GM18519 (cell line): ENCODE data around the gene KY.

Experiments
- ATAC-seq: cut with Tn5 transposase; IDR thresholded peaks from one replicate; pipeline ENCODE4 v1.9.1; 2021; ENCODE audit warnings: mild to moderate bottlenecking, moderate library complexity; ENCODE audit not compliant: unreplicated experiment, low FRiP score

KY gene, protein sequence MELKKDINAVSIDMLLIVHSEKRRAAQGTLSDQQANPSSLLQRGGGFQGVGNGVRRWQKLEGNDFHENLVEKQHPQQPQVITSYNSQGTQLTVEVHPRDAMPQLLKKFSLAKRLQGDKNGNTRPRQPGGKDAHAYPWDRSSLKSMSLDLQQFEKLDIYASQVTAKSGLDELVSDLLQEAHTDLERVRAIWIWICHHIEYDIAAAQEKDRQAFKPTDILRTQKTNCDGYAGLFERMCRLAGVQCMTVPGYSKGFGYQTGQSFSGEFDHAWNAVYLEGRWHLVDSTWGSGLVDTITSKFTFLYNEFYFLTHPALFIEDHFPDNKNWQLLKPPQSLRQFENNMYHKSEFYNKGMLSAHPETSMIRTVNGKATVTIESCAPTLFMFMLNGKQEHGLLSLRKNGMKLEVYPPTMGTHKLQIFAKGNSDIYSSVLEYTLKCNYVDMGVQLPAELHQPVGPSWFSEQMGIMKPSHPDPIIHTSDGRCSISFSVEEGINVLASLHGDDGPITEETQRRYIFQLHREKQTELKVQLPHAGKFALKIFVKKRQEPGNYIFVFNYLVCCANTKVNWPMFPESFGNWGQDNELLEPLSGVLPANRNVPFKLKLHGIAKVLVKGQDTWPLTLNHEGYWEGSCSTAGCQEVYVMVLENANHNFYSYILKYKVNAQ

GRCh38 chr3:134650431-134651346, at the start of gene KY:
Gene KY, minus strand, starts transcription at chr3:134651022. Its CDS starts 62 bp downstream, at chr3:134650960.
- ATAC-seq: no peak

- no peak for ATAC-seq
These were observed 48.9 kb upstream of the KY start for GRCh38 chr3:134699721-134700120.

- ATAC-seq: no peak
These were observed 48.4 kb upstream of the KY start for GRCh38 chr3:134699141-134699711.

DNA sequence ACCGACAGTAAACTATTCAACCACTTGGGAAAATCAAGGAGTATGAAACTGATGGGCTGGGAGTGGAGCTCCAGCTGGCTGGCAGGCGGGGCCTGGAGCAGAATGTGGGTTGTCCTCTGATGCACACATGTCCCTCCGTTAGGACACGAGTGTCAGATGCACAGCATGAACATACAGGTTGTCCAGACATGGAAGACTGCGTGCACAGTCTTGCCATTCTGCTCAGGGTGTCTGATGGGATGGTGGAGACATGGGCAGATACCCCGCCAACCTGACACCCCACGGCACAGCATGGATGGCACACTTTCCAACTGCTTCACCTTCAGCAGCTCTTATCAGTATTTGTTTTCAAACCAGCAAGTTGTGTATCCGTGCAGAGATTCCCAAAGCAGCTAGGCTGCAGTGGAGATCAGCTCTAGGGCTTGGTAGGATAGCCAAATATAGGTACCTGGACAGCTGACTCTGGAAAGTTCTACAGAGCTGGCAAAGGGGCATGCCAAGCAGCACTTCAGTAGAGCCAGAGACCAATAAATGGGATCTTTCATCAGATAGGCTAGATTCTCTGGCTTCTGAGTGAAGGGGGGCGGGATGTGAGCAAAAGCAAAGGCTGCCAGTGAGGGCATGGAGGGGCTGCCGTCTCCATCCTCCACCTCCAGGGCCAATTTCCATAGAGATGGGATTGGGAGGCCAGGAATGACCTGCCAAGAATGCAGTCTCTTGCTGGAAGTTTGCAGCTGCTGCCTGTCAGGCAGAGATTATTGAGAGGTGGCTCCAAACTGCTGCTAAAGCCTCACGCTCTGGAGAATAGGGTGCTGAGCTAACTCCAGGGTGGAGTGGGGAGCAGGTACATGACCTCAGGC, 47.2 kb upstream of the KY start:
- ATAC-seq: no peak

GRCh38 chr3:134696155-134696554, 45.3 kb upstream of the KY start:
- ATAC-seq: no peak

DNA sequence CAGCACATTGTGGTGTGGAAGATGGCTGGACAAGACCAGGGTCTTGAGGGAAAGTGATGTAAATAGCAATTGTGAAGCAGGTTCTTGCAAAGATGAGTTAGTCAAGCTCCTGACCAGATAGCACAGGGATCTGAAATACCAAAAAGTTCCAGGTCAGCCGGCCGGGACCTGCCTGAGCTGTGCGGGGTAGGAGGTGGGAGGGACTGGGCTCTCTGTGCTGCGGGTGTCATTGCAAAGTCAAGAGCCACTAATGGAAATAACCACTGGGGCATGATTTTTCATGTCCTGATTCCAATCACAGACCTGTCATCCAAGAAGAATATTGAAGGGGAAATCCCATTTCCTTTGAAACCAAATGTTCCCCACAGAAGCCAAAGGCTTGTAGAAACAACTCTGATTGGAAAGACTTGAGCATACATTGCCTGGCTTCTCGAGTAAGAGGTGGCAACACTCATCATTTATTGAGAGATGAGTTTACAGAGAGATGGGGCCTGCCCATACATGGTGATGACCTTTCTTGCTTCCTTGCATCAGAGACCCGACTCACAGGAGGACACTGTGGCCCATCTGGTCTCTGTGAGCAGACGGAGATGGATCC, 44.2 kb upstream of the KY start:
- ATAC-seq: no peak

DNA sequence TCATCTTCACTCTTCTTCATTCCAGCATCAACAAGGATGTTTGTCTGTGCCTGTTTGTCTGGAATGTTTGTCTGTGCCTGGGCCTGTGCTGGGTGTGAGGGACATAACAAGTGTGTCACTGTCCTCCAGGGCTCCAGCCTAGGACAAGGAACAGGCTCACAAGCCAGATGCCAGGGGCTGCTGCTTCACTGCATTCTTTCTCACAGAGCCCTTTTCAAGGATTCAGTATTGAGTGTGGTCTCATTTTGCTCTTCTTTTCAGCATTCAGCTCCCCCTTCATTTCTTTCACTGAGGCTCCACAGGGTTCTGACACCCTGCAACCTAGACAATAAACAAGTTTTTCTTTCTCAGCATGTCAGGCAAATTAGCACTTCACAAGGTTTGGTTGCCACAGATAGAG, 43.6 kb upstream of the KY start:
- no peak for ATAC-seq

GRCh38 chr3:134693804-134694203, 43.0 kb upstream of the KY start:
- no peak for ATAC-seq

- ATAC-seq: no peak
These were observed 42.4 kb upstream of the KY start for GRCh38 chr3:134693226-134693625.

- ATAC-seq: no peak
These were observed 39.4 kb upstream of the KY start for GRCh38 chr3:134690226-134690625.

DNA sequence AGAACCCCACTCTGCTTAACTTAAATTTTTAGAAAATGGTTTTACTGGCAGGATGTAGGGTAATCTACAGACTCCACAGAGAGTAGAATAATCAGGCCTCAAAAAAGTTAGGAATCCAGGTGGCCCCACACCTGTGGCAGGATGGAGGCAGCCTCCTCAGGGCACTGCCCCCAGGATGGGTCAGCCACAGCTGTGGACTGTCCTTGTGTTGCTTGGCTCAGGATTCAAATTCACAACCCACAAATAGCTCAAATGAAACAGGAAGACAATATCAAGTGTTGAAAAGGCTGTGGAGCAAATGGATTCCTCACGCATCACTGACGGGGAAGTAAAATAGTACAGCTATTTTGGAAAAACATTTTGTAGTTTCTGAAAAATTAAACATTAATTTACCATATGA, 36.8 kb upstream of the KY start:
- no peak for ATAC-seq

GRCh38 chr3:134685929-134686802, 35.3 kb upstream of the KY start:
- ATAC-seq: no peak

GRCh38 chr3:134682196-134682880, 31.5 kb upstream of the KY start:
- no peak for ATAC-seq

GRCh38 chr3:134681522-134681900, 30.7 kb upstream of the KY start:
- ATAC-seq: no peak

GRCh38 chr3:134680796-134681521, 30.1 kb upstream of the KY start:
- ATAC-seq: no peak

DNA sequence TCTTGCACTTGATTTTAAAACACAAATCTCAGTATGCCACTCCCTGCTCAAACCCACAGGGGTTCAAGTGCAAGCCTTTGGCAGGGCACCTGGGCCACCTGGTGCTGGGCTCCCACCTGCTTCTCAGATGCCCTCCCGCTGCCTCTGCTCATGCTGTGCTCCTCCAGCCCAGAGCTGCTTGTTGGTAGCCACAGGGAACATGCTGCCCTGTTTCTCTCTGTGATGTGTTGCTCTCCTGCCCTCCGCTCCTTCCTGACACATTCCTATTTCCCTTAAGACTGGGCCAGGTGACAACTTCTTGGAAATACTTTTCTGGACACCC, 27.1 kb upstream of the KY start:
- ATAC-seq: no peak

- no peak for ATAC-seq
These were observed 26.6 kb upstream of the KY start for GRCh38 chr3:134677196-134677986.
